Colonic mucosa (tissue), 4 donors: Measurements from ENCODE around the gene IGF1. TPM values are rescaled to one million over a fixed set of nuclear protein-coding genes. Genes with fewer than 3 reads are reported as not detected.

Experiments used
- DNase-seq: peaks from one replicate; pipeline ENCODE4 v3.0.0-alpha.2; 2020
- H3K27ac ChIP-seq: fragments of 200-600 bp; one replicate; pipeline ENCODE4 v1.8.0; 2021
- H3K27me3 ChIP-seq: fragments of 200-600 bp; one replicate; pipeline ENCODE4 v1.8.0; 2021
- H3K36me3 ChIP-seq: fragments of 200-600 bp; one replicate; pipeline ENCODE4 v1.8.0; 2021
- H3K4me1 ChIP-seq: fragments of 200-600 bp; one replicate; pipeline ENCODE4 v1.8.0; 2021; ENCODE audit warnings: mild to moderate bottlenecking
- H3K4me3 ChIP-seq: fragments of 200-600 bp; one replicate; pipeline ENCODE4 v1.8.0; 2021
- H3K9ac ChIP-seq, 2 donors: one replicate each; pipeline ENCODE4 v1.7.0; 2013; ENCODE audit warnings: control low read depth in 2 of 2, low read depth in 2 of 2, low read length in 2 of 2
- H3K9me3 ChIP-seq: fragments of 200-600 bp; one replicate; pipeline ENCODE4 v1.8.0; 2021
- intact Hi-C: fragments of 100-400 bp; cut with DNase I; formaldehyde crosslinking; loops from one replicate; pipeline ENCODE4 v1.14.1; 2022
- total RNA-seq, 2 donors: library from RNA; stranded (reverse); fragmentation: NEBNext Ultra II Directional in 1 of 2; extraction: Animal tissue kit (Norgen Biotek cat#: 25700) in 1 of 2; gene quantifications; one replicate each; pipeline ENCODE4 v1.2.1, GENCODE V29; 2021
- TF ChIP-seq, protein P1 (sequence below): fragments of 200-600 bp; IDR thresholded peaks from one replicate; pipeline ENCODE4 v1.8.0; 2022; ENCODE audit warnings: antibody characterized with exemption, mild to moderate bottlenecking
- donor health status: healthy.
- donor health status: DM: no; HTN: no; CAD: no.
- donor health status: DM: no; HTN: no; CAD: no.

The IGF1 gene
- total RNA-seq, 2 donors from 2014 or later, result 1.6 to 3.2 TPM

DNA sequence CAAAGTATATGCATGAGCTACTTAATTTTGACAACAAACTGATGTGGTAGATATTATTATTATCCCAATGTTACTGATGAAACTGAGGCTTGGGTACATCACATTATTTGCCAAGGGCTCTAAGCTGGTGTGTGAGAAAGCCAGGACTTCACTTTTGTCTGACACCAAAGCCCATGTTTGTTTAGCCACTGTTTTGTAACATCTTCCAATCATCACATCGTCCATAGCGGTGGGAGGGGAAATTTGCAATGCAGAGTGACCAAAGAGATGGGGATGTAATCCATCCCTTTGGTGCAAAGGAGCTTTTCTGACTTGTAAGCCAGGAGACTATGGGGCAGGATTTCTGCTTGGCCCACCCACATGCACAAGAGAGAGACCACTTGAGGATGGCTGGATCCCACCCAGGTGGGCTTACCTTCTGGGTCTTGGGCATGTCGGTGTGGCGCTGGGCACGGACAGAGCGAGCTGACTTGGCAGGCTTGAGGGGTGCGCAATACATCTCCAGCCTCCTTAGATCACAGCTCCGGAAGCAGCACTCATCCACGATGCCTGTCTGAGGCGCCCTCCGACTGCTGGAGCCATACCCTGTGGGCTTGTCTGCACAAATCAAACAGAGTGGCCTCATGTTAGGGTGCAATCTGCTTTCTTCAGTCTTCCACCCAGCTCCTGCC, 61.1 kb downstream of the IGF1 start:
- TF ChIP-seq, protein P1, sequence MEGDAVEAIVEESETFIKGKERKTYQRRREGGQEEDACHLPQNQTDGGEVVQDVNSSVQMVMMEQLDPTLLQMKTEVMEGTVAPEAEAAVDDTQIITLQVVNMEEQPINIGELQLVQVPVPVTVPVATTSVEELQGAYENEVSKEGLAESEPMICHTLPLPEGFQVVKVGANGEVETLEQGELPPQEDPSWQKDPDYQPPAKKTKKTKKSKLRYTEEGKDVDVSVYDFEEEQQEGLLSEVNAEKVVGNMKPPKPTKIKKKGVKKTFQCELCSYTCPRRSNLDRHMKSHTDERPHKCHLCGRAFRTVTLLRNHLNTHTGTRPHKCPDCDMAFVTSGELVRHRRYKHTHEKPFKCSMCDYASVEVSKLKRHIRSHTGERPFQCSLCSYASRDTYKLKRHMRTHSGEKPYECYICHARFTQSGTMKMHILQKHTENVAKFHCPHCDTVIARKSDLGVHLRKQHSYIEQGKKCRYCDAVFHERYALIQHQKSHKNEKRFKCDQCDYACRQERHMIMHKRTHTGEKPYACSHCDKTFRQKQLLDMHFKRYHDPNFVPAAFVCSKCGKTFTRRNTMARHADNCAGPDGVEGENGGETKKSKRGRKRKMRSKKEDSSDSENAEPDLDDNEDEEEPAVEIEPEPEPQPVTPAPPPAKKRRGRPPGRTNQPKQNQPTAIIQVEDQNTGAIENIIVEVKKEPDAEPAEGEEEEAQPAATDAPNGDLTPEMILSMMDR, result no peak
- no peaks in the 10 kb centered on the region for H3K36me3 ChIP-seq
- H3K27me3 ChIP-seq, result no peaks in the 10 kb centered on the region
- no peaks in the 10 kb centered on the region for H3K4me1 ChIP-seq
- intact Hi-C loops, result no loop called here
- no peak overlapping the region for H3K9ac ChIP-seq
- no peak overlapping the region for H3K27ac ChIP-seq
- no peak overlapping the region for H3K4me3 ChIP-seq
- H3K9me3 ChIP-seq, result no peaks in the 10 kb centered on the region
- DNase-seq, result no peak

DNA sequence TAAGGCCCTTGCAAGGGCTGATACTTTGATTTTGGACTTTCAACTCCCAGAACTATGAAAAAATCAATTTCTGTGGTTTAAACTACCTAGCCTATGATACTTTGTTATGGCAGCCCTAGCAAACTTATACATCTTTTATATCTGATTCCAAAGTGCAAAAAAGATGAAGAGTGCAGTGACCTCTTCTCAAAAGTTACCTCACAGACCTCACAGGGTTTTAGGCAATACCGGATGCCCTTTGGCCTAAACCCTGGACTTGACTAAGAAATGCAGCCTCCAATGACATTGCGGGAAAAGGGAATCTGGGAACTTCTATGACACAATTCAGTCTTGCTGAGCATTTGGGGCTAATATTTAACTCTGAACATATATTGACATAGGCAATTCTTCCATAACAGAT, 63.3 kb downstream of the IGF1 start:
- no peak for DNase-seq
- no peaks in the 10 kb centered on the region for H3K9me3 ChIP-seq
- no peak overlapping the region for H3K9ac ChIP-seq
- TF ChIP-seq, protein P1, result no peak
- no peaks in the 10 kb centered on the region for H3K4me1 ChIP-seq
- H3K27ac ChIP-seq, result no peak overlapping the region
- intact Hi-C loops, result no loop called here
- H3K4me3 ChIP-seq, result no peak overlapping the region
- no peaks in the 10 kb centered on the region for H3K36me3 ChIP-seq
- H3K27me3 ChIP-seq, result no peaks in the 10 kb centered on the region

DNA sequence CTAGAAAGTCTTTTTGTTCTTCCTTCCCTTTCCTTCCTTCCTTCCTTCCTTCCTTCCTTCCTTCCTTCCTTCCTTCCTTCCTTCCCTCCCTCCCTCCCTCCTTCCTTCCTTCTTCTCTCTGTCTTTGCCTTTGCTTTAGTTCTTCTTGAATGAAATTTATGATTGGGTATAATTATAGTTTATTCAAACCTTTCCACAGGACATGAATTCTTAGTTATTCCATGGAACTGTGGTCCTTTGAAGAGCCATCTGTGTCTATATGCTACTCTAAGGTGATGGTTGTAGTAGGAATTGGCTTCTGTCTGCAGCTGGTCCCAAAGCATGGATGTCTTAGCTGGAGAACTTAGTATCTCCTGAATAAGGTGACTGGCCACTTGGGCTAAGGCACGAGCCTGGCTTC, 64.8 kb downstream of the IGF1 start:
- TF ChIP-seq, protein P1, result no peak
- intact Hi-C loops, result no loop called here
- Histone ChIP-seq H3K9ac (no peak overlapping the region), H3K4me1 (no peaks in the 10 kb centered on the region), H3K4me3 (no peak overlapping the region), H3K9me3 (no peaks in the 10 kb centered on the region), H3K27ac (no peak overlapping the region), H3K27me3 (no peaks in the 10 kb centered on the region), H3K36me3 (no peaks in the 10 kb centered on the region)
- no peak for DNase-seq

DNA sequence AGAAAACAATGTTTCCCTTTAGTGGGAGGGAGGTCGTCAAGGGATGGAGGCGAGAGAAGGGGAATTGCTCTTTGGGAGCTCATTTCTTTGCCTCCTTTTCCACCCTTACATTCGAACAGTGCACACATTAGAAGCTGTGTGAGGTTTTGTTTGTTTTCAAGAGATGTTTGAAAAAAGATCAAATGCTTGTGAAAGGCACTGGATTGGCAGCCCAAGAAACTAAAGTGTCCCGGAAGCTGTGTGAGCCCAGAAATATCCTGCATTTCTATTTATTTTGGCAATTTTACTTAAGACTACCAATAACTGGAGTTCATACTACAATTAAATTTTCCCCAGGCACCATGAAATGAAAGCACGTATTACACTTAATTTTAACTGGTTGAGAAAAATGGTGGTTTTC, 67.0 kb downstream of the IGF1 start:
- TF ChIP-seq, protein P1, result no peak
- no peak overlapping the region for H3K27ac ChIP-seq
- no peak for DNase-seq
- no peaks in the 10 kb centered on the region for H3K9me3 ChIP-seq
- intact Hi-C loops, result no loop called here
- H3K36me3 ChIP-seq, result no peaks in the 10 kb centered on the region
- H3K9ac ChIP-seq, result no peak overlapping the region
- no peaks in the 10 kb centered on the region for H3K4me1 ChIP-seq
- no peak overlapping the region for H3K4me3 ChIP-seq
- H3K27me3 ChIP-seq, result no peaks in the 10 kb centered on the region

DNA sequence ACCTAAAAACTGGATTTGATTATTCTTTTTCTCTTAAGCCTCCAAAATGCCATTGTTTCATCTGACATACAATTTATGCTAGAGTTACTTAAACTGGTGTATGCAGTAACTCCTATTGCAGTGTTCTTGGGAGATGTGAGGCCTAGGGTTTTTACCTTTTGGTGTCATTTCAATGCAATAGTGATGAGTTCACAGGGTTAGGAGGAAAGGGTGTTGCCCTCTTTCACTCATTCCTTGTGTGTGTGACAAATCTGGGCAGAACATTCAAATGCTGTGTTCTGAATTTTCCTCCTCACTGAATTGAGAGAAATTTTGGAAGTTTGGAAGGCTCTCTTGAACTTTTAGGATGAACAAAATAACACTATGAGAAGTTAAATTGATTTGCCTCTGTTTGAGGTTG, 69.9 kb downstream of the IGF1 start:
- Histone ChIP-seq H3K36me3 (no peaks in the 10 kb centered on the region), H3K27me3 (no peaks in the 10 kb centered on the region), H3K9me3 (no peaks in the 10 kb centered on the region), H3K9ac (no peak overlapping the region), H3K4me3 (no peak overlapping the region), H3K27ac (no peak overlapping the region), H3K4me1 (no peaks in the 10 kb centered on the region)
- intact Hi-C loops, result no loop called here
- no peak for DNase-seq
- TF ChIP-seq, protein P1, result no peak
